Spleen (tissue), 11 donors: ENCODE results near the gene ARHGEF28. TPM values are rescaled to one million over a fixed set of nuclear protein-coding genes. Genes with fewer than 3 reads are reported as not detected.

ENCODE experiments used
- DNase-seq: peaks from one replicate; pipeline ENCODE4 v3.0.0-alpha.2; 2020
- H3K27ac ChIP-seq, 8 donors: fragments of 200-600 bp; sonication (generic) in 7 of 8; 1 replicate in 4 of 8; 2 replicates in 4 of 8; pipeline versions ENCODE4 v1.5.0 to v1.8.0; 2016 to 2021; ENCODE audit warnings: inconsistent platforms in 4 of 8, mild to moderate bottlenecking in 4 of 8, moderate library complexity in 1 of 8
- H3K27me3 ChIP-seq, 7 donors: fragments of 200-600 bp; sonication (generic) in 6 of 7; replicated peaks in 1 of 7; 1 replicate in 4 of 7; 2 replicates in 3 of 7; pipeline versions ENCODE4 v1.5.0 to v1.8.0; 2016 to 2021; ENCODE audit warnings: inconsistent platforms in 3 of 7, mild to moderate bottlenecking in 1 of 7
- H3K36me3 ChIP-seq, 6 donors: fragments of 200-600 bp; sonication (generic) in 5 of 6; 1 replicate in 4 of 6; 2 replicates in 2 of 6; pipeline versions ENCODE4 v1.5.0 to v1.8.0; 2016 to 2021; ENCODE audit warnings: inconsistent platforms in 2 of 6
- H3K4me1 ChIP-seq, 6 donors: fragments of 200-600 bp; sonication (generic) in 5 of 6; 1 replicate in 3 of 6; 2 replicates in 3 of 6; pipeline versions ENCODE4 v1.5.0 to v1.8.0; 2016 to 2021; ENCODE audit warnings: inconsistent platforms in 3 of 6
- H3K4me3 ChIP-seq, 8 donors: fragments of 200-600 bp; sonication (generic) in 7 of 8; 1 replicate in 4 of 8; 2 replicates in 4 of 8; pipeline versions ENCODE4 v1.5.0 to v1.8.0; 2016 to 2021; ENCODE audit warnings: inconsistent platforms in 4 of 8, mild to moderate bottlenecking in 4 of 8, moderate library complexity in 2 of 8
- H3K9me3 ChIP-seq, 8 donors: fragments of 200-600 bp; sonication (generic) in 7 of 8; 1 replicate in 4 of 8; 2 replicates in 4 of 8; pipeline versions ENCODE4 v1.5.0 to v1.8.0; 2016 to 2021; ENCODE audit warnings: inconsistent platforms in 4 of 8
- POLR2A ChIP-seq, 3 donors: fragments of 450-650 bp; IDR thresholded peaks; one replicate each; pipeline ENCODE4 v1.5.1; 2017; ENCODE audit warnings: antibody characterized with exemption in 3 of 3, mild to moderate bottlenecking in 1 of 3
- POLR2AphosphoS5 ChIP-seq, 3 donors: sonication (generic); formaldehyde crosslinking; IDR thresholded peaks; one replicate each; pipeline ENCODE4 v1.5.1; 2017; ENCODE audit warnings: antibody characterized with exemption in 3 of 3
- WGBS, 5 donors: extraction: QIAGEN DNeasy Blood & Tissue Kit in 3 of 5; methylation state at CpG; one replicate each; pipeline versions ENCODE4 v1.1.5 to v1.1.7; 2013 to 2018; 5-methylcytosine and 5-hydroxymethylcytosine counted together
- intact Hi-C: fragments of 100-400 bp; cut with DNase I; formaldehyde crosslinking; loops from one replicate; pipeline ENCODE4 v1.15.0; 2023; ENCODE audit warnings: low total_unique reads
- polyA plus RNA-seq, 3 donors: library from polyadenylated mRNA; stranded (reverse); fragments of 200-250 nt; gene quantifications; one replicate each; pipeline ENCODE4 v1.2.1, GENCODE V29; 2013
- total RNA-seq, 7 donors: library from RNA; depleted of rRNA in 3 of 7; stranded (reverse); fragments of >200 nt in 3 of 7; fragmentation: NEBNext Ultra II Directional in 4 of 7; extraction: Animal tissue kit (Norgen Biotek cat#: 25700) in 4 of 7; gene quantifications; one replicate each; pipeline versions ENCODE4 v1.1.0 to v1.2.1, GENCODE V29; 2016 to 2021
- TF ChIP-seq, protein P1 (sequence below), 11 experiments: fragments of 200-600 bp in 7 of 11; fragments of 450-650 bp in 4 of 11; sonication (generic) in 4 of 11; IDR thresholded peaks in 8 of 11; conservative IDR thresholded peaks in 3 of 11; 1 replicate in 7 of 11; 2 replicates in 4 of 11; pipeline versions ENCODE4 v1.4.0 to v1.8.0; 2016 to 2021; ENCODE audit warnings: antibody characterized with exemption in 11 of 11, inconsistent platforms in 4 of 11, mild to moderate bottlenecking in 1 of 11
- donor health status: healthy with polysubstance abuse.
- donor health status: DM: no; HTN: no; CAD: no; lungs with moderate emphysema.
- donor health status: DM: no; HTN: no; CAD: no.
- donor health status: Bipolar disorder and iron deficiency.
- donor health status: healthy.
- donor health status: DM: no; HTN: no; CAD: no.
- donor health status: DM: yes; HTN: yes; CAD: no.

ARHGEF28 gene
- total and polyA plus RNA-seq, 10 donors: 0.53 to 17.5 (median 8.8) TPM

DNA sequence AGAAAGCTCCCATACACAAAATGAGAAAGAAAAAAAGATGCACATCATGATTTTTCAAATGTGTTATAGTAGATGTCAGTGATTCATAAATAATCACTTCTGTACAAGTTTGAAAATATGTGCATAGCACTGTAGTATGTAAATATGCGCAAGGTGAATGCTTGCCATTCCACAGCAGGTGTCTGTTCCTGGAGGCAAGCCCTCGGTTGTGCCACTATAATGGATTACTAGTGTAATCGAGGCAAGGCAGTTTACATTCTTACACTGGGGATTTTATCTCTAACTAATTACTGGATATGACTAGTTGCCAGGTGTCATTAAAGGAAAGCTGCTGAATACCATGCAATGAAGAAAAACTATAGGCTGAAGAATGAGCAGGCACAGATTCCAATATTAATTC lies 93.6 kb downstream of the ARHGEF28 start:
- Histone ChIP-seq H3K27me3 (no peaks in the 10 kb centered on the region), H3K4me3 (no peak overlapping the region), H3K27ac (no peak overlapping the region), H3K9me3 (no peaks in the 10 kb centered on the region), H3K36me3 (no peaks in the 10 kb centered on the region), H3K4me1 (no peaks in the 10 kb centered on the region)
- no peak for DNase-seq
- intact Hi-C loops: no loop called here
- 91 to 96% (median 93%) methylated on average over 3 of the region's 3 CpGs for WGBS, 5 donors
- no peak for TF ChIP-seq POLR2AphosphoS5 (IDR thresholded peaks at IDR 0.05)
- no peak for TF ChIP-seq POLR2A (IDR thresholded peaks at IDR 0.05)
- TF ChIP-seq, protein P1, sequence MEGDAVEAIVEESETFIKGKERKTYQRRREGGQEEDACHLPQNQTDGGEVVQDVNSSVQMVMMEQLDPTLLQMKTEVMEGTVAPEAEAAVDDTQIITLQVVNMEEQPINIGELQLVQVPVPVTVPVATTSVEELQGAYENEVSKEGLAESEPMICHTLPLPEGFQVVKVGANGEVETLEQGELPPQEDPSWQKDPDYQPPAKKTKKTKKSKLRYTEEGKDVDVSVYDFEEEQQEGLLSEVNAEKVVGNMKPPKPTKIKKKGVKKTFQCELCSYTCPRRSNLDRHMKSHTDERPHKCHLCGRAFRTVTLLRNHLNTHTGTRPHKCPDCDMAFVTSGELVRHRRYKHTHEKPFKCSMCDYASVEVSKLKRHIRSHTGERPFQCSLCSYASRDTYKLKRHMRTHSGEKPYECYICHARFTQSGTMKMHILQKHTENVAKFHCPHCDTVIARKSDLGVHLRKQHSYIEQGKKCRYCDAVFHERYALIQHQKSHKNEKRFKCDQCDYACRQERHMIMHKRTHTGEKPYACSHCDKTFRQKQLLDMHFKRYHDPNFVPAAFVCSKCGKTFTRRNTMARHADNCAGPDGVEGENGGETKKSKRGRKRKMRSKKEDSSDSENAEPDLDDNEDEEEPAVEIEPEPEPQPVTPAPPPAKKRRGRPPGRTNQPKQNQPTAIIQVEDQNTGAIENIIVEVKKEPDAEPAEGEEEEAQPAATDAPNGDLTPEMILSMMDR (IDR thresholded peaks at IDR 0.05 in 8 of 11, conservative IDR thresholded peaks at IDR 0.05 in 3 of 11): no peak

DNA sequence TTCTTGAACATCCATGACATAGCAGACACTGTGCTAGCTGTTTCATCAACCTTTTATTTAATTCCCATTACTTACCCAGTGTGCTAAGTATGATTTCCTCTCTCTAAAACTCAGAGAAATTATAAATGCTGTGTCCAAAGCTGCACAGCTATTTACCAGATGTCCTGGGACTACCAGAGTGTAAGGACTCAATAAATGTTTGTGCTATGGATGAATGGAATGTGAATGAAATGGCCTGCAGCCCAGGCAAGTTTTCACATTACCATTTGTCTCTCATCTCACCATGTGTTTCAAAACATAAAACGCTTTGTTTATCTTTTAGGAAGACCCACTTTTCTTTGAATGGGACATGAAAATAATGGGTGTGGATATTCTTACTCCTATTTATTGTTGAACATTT lies 96.2 kb downstream of the ARHGEF28 start:
- Histone ChIP-seq H3K4me1 (no peaks in the 10 kb centered on the region), H3K36me3 (no peaks in the 10 kb centered on the region), H3K27me3 (no peaks in the 10 kb centered on the region), H3K9me3 (no peaks in the 10 kb centered on the region), H3K27ac (no peak overlapping the region), H3K4me3 (no peak overlapping the region)
- 62 to 82% (median 67%) methylated on average over 1 of the region's 1 CpG for WGBS, 5 donors
- no peak for DNase-seq
- TF ChIP-seq POLR2AphosphoS5 (IDR thresholded peaks at IDR 0.05) (no peak), POLR2A (IDR thresholded peaks at IDR 0.05) (no peak)
- TF ChIP-seq, protein P1 (IDR thresholded peaks at IDR 0.05 in 8 of 11, conservative IDR thresholded peaks at IDR 0.05 in 3 of 11): no peak
- intact Hi-C loops: no loop called here

DNA sequence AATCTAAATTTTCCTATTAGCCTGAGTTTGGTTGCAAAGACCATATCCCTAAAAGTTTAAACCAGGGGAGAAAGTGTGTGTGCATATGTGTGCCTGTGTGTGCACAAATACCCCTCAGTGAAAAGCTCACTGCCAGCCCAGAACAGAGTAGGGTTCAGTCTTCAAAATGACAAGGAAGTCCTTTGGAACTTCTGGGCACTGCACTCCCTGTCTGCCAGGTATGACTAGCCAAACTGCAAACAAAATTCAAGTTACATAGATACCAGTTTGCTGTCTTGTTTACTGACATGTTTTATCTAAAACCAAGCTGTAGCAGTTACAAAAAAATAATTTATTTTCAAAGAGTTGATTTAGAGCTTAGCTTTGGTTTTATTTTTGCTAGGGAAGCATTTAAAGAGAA lies 100.1 kb downstream of the ARHGEF28 start:
- Histone ChIP-seq H3K4me3 (no peak overlapping the region), H3K27ac (no peak overlapping the region), H3K4me1 (no peaks in the 10 kb centered on the region), H3K9me3 (no peaks in the 10 kb centered on the region), H3K27me3 (no peaks in the 10 kb centered on the region), H3K36me3 (no peaks in the 10 kb centered on the region)
- no peak for DNase-seq
- TF ChIP-seq, protein P1 (IDR thresholded peaks at IDR 0.05 in 8 of 11, conservative IDR thresholded peaks at IDR 0.05 in 3 of 11): no peak
- TF ChIP-seq POLR2AphosphoS5 (IDR thresholded peaks at IDR 0.05) (no peak), POLR2A (IDR thresholded peaks at IDR 0.05) (no peak)
- intact Hi-C loops: no loop called here

DNA sequence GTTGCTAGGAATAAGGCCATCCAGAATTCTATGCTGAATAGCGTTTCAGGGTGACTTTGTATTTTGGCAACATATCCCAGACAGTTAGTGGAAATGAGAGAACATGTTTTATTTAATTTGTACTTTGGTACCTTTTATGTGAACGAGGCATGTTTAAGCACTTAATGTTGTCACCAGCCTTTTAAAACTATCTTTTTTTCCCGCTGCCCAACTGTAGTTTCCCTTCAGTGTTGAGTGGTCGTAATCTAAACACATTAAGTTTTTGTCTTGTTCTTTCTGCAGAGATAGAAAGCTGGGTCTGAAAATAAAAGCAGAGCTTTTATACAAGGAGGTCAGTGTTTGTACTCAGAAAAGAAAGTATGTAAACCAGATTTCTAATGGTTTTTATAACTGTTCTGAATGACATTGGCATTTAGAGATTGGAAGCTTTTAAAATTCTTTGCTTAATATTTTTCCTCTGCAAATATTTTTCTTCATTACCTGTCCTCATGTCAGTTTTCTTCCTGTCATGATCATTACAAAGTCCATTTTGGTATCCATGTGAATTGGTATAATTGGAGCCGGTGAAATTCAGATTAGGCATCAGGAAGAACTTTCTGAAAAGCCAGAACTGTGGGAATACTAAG lies 100.7 kb downstream of the ARHGEF28 start:
- Histone ChIP-seq H3K36me3 (no peaks in the 10 kb centered on the region), H3K4me1 (no peaks in the 10 kb centered on the region), H3K27me3 (no peaks in the 10 kb centered on the region), H3K27ac (no peak overlapping the region), H3K4me3 (no peak overlapping the region), H3K9me3 (no peaks in the 10 kb centered on the region)
- WGBS, 5 donors: 78 to 89% (median 86%) methylated on average over 5 of the region's 5 CpGs
- intact Hi-C loops: no loop called here
- no peak for TF ChIP-seq POLR2AphosphoS5 (IDR thresholded peaks at IDR 0.05)
- DNase-seq: no peak

DNA sequence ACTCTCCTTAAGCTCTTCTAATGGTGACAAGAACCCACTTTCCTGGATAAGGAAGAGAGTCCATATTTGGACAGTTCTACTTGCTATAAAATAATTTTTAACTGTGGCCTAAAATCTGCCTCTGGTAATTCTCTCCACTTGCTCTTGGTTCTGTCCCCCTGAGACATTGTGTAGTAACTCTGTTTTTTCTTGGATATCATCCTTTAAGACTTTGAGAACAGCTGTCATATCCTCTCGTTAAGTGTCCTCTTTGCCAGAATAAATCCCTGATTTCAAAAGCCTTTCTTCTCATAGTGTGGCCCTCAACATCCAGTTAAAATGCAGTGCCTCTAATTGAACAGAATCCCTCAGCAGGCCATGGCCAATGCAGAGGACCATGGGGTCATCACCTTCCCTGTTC lies 101.5 kb downstream of the ARHGEF28 start:
- no peaks in the 10 kb centered on the region for H3K9me3 ChIP-seq
- 68 to 91% (median 77%) methylated on average over 1 of the region's 1 CpG for WGBS, 5 donors
- H3K27me3 ChIP-seq: no peaks in the 10 kb centered on the region

More for the DNA sequence above, 101.5 kb downstream of the ARHGEF28 start:
- TF ChIP-seq, protein P1 (IDR thresholded peaks at IDR 0.05 in 8 of 11, conservative IDR thresholded peaks at IDR 0.05 in 3 of 11): no peak
- TF ChIP-seq POLR2A (IDR thresholded peaks at IDR 0.05) (no peak), POLR2AphosphoS5 (IDR thresholded peaks at IDR 0.05) (no peak)
- DNase-seq: no peak
- Histone ChIP-seq H3K36me3 (no peaks in the 10 kb centered on the region), H3K4me3 (no peak overlapping the region), H3K4me1 (no peaks in the 10 kb centered on the region), H3K27ac (no peak overlapping the region)
- intact Hi-C loops: no loop called here
